Measurements from ENCODE around the gene UBFD1.

The UBFD1 gene

GRCh38 chr16:23566724-23567123 is 9.2 kb downstream of the UBFD1 start:
- no peak overlapping the region for H3K4me3 ChIP-seq (ENCODE audit: low read length)

GRCh38 chr16:23567602-23568001 is 10.1 kb downstream of the UBFD1 start:
- TF ChIP-seq CTCF (IDR thresholded peaks at IDR 0.05; ENCODE audit: insufficient read depth, low read depth, low read length, missing control alignments) = no peak
- H3K4me3 ChIP-seq (ENCODE audit: low read length) = no peak overlapping the region

More at GRCh38 chr16:23566724-23567123, 9.2 kb downstream of the UBFD1 start:
- DNase-seq (ENCODE audit: low read depth) = no peak
- no peak for TF ChIP-seq CTCF (IDR thresholded peaks at IDR 0.05; ENCODE audit: insufficient read depth, low read depth, low read length, missing control alignments)

GRCh38 chr16:23570992-23571632 is 13.6 kb downstream of the UBFD1 start:
- no peak overlapping the region for H3K4me3 ChIP-seq (ENCODE audit: low read length)
- DNase-seq (ENCODE audit: low read depth) = no peak
- TF ChIP-seq CTCF (IDR thresholded peaks at IDR 0.05; ENCODE audit: insufficient read depth, low read depth, low read length, missing control alignments) = no peak

More at GRCh38 chr16:23567602-23568001, 10.1 kb downstream of the UBFD1 start:
- DNase-seq (ENCODE audit: low read depth) = no peak

- no peak for DNase-seq (ENCODE audit: low read depth)
- TF ChIP-seq CTCF (IDR thresholded peaks at IDR 0.05; ENCODE audit: insufficient read depth, low read depth, low read length, missing control alignments) = no peak
Observed at GRCh38 chr16:23571895-23572294, 14.4 kb downstream of the UBFD1 start.

GRCh38 chr16:23572394-23572793 is 14.9 kb downstream of the UBFD1 start:
- TF ChIP-seq CTCF (IDR thresholded peaks at IDR 0.05; ENCODE audit: insufficient read depth, low read depth, low read length, missing control alignments) = no peak
- no peak overlapping the region for H3K4me3 ChIP-seq (ENCODE audit: low read length)
- no peak for DNase-seq (ENCODE audit: low read depth)

More at GRCh38 chr16:23571895-23572294, 14.4 kb downstream of the UBFD1 start:
- no peak overlapping the region for H3K4me3 ChIP-seq (ENCODE audit: low read length)

- no peak for DNase-seq (ENCODE audit: low read depth)
- no peak for TF ChIP-seq CTCF (IDR thresholded peaks at IDR 0.05; ENCODE audit: insufficient read depth, low read depth, low read length, missing control alignments)
- H3K4me3 ChIP-seq (ENCODE audit: low read length) = no peak overlapping the region
Observed at GRCh38 chr16:23573817-23574216, 16.3 kb downstream of the UBFD1 start.

- no peak for DNase-seq (ENCODE audit: low read depth)
- TF ChIP-seq CTCF (IDR thresholded peaks at IDR 0.05; ENCODE audit: insufficient read depth, low read depth, low read length, missing control alignments) = no peak
- H3K4me3 ChIP-seq (ENCODE audit: low read length) = no peak overlapping the region
Observed at GRCh38 chr16:23575834-23576233, 18.3 kb downstream of the UBFD1 start.
